ENCODE data around the gene NAA20. TPM values are rescaled to one million over a fixed set of nuclear protein-coding genes. Genes with fewer than 3 reads are reported as not detected.
A peak's percentile ranks its signal among the peaks of the same experiment; 100 is the strongest.

Gene NAA20
- total RNA-seq, 1 donor from 2014 or later: 38.9 TPM

- TF ChIP-seq CTCF (IDR thresholded peaks at IDR 0.05; ENCODE audit: unreplicated experiment): no peak
- no peaks in the 10 kb centered on the region for H3K9me3 Mint-ChIP-seq
- H3K36me3 Mint-ChIP-seq: peaks cover 42% of the 10 kb centered on the region
- H3K4me3 Mint-ChIP-seq: no peak overlapping the region
- no peak for DNase-seq (ENCODE audit: low spot score in 2 of 2, unreplicated experiment in 2 of 2)
- peaks cover 5% of the 10 kb centered on the region for H3K4me1 Mint-ChIP-seq
- H3K27ac Mint-ChIP-seq: no peak overlapping the region
- H3K27me3 Mint-ChIP-seq (ENCODE audit: low read depth): no peaks in the 10 kb centered on the region
Measured at GRCh38 chr20:20036756-20037155, 19.6 kb downstream of the NAA20 start.

GRCh38 chr20:20037960-20038359 lies 20.8 kb downstream of the NAA20 start:
- H3K9me3 Mint-ChIP-seq: no peaks in the 10 kb centered on the region
- no peak for DNase-seq (ENCODE audit: low spot score in 2 of 2, unreplicated experiment in 2 of 2)
- no peak for TF ChIP-seq CTCF (IDR thresholded peaks at IDR 0.05; ENCODE audit: unreplicated experiment)
- H3K27me3 Mint-ChIP-seq (ENCODE audit: low read depth): no peaks in the 10 kb centered on the region
- H3K4me1 Mint-ChIP-seq: peaks cover 5% of the 10 kb centered on the region
- peaks cover 46% of the 10 kb centered on the region for H3K36me3 Mint-ChIP-seq
- no peak overlapping the region for H3K4me3 Mint-ChIP-seq
- H3K27ac Mint-ChIP-seq: peak overlapping the region; percentile 74

GRCh38 chr20:20038586-20038985 lies 21.4 kb downstream of the NAA20 start:
- Mint-ChIP-seq H3K4me1 (peaks cover 5% of the 10 kb centered on the region), H3K27me3 (ENCODE audit: low read depth) (no peaks in the 10 kb centered on the region), H3K27ac (peak overlapping the region; percentile 74), H3K4me3 (no peak overlapping the region), H3K9me3 (no peaks in the 10 kb centered on the region), H3K36me3 (peaks cover 50% of the 10 kb centered on the region)
- no peak for TF ChIP-seq CTCF (IDR thresholded peaks at IDR 0.05; ENCODE audit: unreplicated experiment)
- no peak for DNase-seq (ENCODE audit: low spot score in 2 of 2, unreplicated experiment in 2 of 2)

GRCh38 chr20:20039752-20040387 lies 22.7 kb downstream of the NAA20 start:
- peaks cover 5% of the 10 kb centered on the region for H3K4me1 Mint-ChIP-seq
- no peak overlapping the region for H3K4me3 Mint-ChIP-seq
- H3K36me3 Mint-ChIP-seq: peaks cover 57% of the 10 kb centered on the region
- H3K9me3 Mint-ChIP-seq: no peaks in the 10 kb centered on the region
- no peaks in the 10 kb centered on the region for H3K27me3 Mint-ChIP-seq (ENCODE audit: low read depth)
- no peak for DNase-seq (ENCODE audit: low spot score in 2 of 2, unreplicated experiment in 2 of 2)
- no peak for TF ChIP-seq CTCF (IDR thresholded peaks at IDR 0.05; ENCODE audit: unreplicated experiment)
- no peak overlapping the region for H3K27ac Mint-ChIP-seq

GRCh38 chr20:20051767-20052073 lies 34.6 kb downstream of the NAA20 start:
- DNase-seq (ENCODE audit: low spot score in 2 of 2, unreplicated experiment in 2 of 2): no peak

More at GRCh38 chr20:20051767-20052073, 34.6 kb downstream of the NAA20 start:
- Mint-ChIP-seq H3K9me3 (no peaks in the 10 kb centered on the region), H3K4me3 (peak overlapping the region; percentile 99), H3K36me3 (peaks cover 19% of the 10 kb centered on the region), H3K27me3 (ENCODE audit: low read depth) (peaks cover 19% of the 10 kb centered on the region), H3K27ac (peak overlapping the region; percentile 99), H3K4me1 (peaks cover 8% of the 10 kb centered on the region)
- TF ChIP-seq CTCF (IDR thresholded peaks at IDR 0.05; ENCODE audit: unreplicated experiment): no peak
